Gastroesophageal sphincter (tissue), 4 donors: ENCODE results near the gene KIAA0040. TPM values are rescaled to one million over a fixed set of nuclear protein-coding genes. Genes with fewer than 3 reads are reported as not detected.

Experiments used
- ATAC-seq: fragments of 150-250 bp; one replicate; pipeline ENCODE4 v1.9.1; 2016; ENCODE audit warnings: mild to moderate bottlenecking, moderate library complexity
- H3K27ac ChIP-seq, 4 donors: fragments of 200-600 bp; sonication (generic) in 3 of 4; 1 replicate in 3 of 4; 2 replicates in 1 of 4; pipeline ENCODE4 v1.5.1; 2016 to 2019
- H3K27me3 ChIP-seq: fragments of 200-600 bp; sonication (generic); one replicate; pipeline ENCODE4 v1.5.1; 2019
- H3K36me3 ChIP-seq, 2 donors: fragments of 200-600 bp; sonication (generic); one replicate each; pipeline ENCODE4 v1.5.1; 2019; ENCODE audit warnings: control low read depth in 1 of 2
- H3K4me1 ChIP-seq, 3 donors: fragments of 200-600 bp; sonication (generic); 1 replicate in 2 of 3; 2 replicates in 1 of 3; pipeline ENCODE4 v1.5.1; 2016 to 2019; ENCODE audit warnings: control low read depth in 2 of 3
- H3K4me3 ChIP-seq, 2 donors: fragments of 200-600 bp; sonication (generic); one replicate each; pipeline ENCODE4 v1.5.1; 2019; ENCODE audit warnings: mild to moderate bottlenecking in 1 of 2, moderate library complexity in 1 of 2
- H3K9me3 ChIP-seq, 3 donors: fragments of 200-600 bp; sonication (generic); one replicate each; pipeline ENCODE4 v1.5.1; 2017 to 2019; ENCODE audit warnings: control low read depth in 2 of 3
- CTCF ChIP-seq, 4 experiments: fragments of 200-600 bp in 2 of 4; fragments of 450-650 bp in 2 of 4; sonication (generic) in 1 of 4; IDR thresholded peaks; one replicate each; pipeline ENCODE4 v1.5.1; 2017 to 2019; ENCODE audit warnings: antibody characterized with exemption in 4 of 4, mild to moderate bottlenecking in 2 of 4, moderate library complexity in 2 of 4
- EP300 ChIP-seq: sonication (generic); formaldehyde crosslinking; IDR thresholded peaks from one replicate; pipeline ENCODE4 v1.6.1; 2017; ENCODE audit warnings: antibody characterized with exemption, mild to moderate bottlenecking
- POLR2A ChIP-seq, 2 donors: fragments of 450-650 bp; IDR thresholded peaks; one replicate each; pipeline ENCODE4 v1.6.1; 2017; ENCODE audit warnings: antibody characterized with exemption in 2 of 2, mild to moderate bottlenecking in 2 of 2, moderate library complexity in 1 of 2
- POLR2AphosphoS5 ChIP-seq: sonication (generic); formaldehyde crosslinking; IDR thresholded peaks from one replicate; pipeline ENCODE4 v1.6.1; 2017; ENCODE audit warnings: antibody characterized with exemption
- WGBS, 2 donors: methylation state at CpG; one replicate each; pipeline ENCODE4 v1.1.5; 2018; ENCODE audit warnings: low coverage in 1 of 2; 5-methylcytosine and 5-hydroxymethylcytosine counted together
- total RNA-seq, 4 donors: library from RNA; depleted of rRNA; stranded (reverse); fragments of >200 nt; gene quantifications; one replicate each; pipeline ENCODE4 v1.1.0, GENCODE V29; 2016

Gene KIAA0040
- total RNA-seq, 4 donors from 2014 or later = 43.2 to 54.3 (median 46.5) TPM

DNA sequence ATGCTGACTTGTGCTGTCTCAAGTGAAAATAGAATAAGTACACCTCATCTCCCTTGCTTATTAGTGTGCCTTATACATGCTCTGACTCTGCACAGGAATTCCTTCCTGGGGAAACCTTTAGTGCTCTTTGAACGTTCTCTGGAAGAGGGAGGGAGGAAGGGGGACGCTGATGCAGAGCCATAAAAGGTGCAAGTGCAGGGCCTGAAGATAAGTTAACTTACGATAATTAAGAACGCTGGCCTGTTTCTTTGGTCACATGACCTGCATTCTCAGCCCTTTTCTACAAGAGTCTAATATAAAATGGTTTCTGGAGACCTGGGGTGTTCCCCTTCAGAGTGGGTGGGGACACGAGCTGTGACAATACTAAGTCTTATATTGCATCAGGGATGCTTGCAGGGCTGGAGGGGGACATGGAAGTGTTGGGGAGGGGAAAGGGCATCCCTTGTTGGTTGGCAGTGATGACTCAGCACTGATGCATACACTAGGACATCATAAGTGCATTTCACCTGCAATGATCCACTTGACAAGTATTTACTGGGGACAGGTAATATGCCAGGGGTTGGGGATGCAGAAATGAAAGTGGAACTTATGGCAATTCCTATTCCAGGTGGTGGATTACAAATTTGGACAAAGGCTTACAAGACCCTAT, 26.3 kb upstream of the KIAA0040 start:
- ATAC-seq = no peak
- peaks cover 0 to 13% (median 0%) of the 10 kb centered on the region in 3 donors for H3K4me1 ChIP-seq
- H3K36me3 ChIP-seq = no peaks in the 10 kb centered on the region
- H3K27me3 ChIP-seq = no peaks in the 10 kb centered on the region
- H3K4me3 ChIP-seq = no peak overlapping the region
- 48 to 59% methylated on average over 5 of the region's 5 CpGs for WGBS, 2 donors
- H3K9me3 ChIP-seq = no peaks in the 10 kb centered on the region
- TF ChIP-seq CTCF (IDR thresholded peaks at IDR 0.05) = no peak
- no peak for TF ChIP-seq POLR2A (IDR thresholded peaks at IDR 0.05)
- TF ChIP-seq EP300 = no peak
- no peak overlapping the region for H3K27ac ChIP-seq

GRCh38 chr1:175217721-175218531, 25.4 kb upstream of the KIAA0040 start:
- H3K9me3 ChIP-seq = no peaks in the 10 kb centered on the region
- WGBS, 2 donors = 58 to 62% methylated on average over 7 to 10 of the region's 10 CpGs
- TF ChIP-seq EP300 = no peak
- TF ChIP-seq POLR2AphosphoS5 = no peak
- TF ChIP-seq POLR2A (IDR thresholded peaks at IDR 0.05) = no peak
- TF ChIP-seq CTCF (IDR thresholded peaks at IDR 0.05) = no peak
- no peak overlapping the region for H3K27ac ChIP-seq
- H3K4me1 ChIP-seq = peaks cover 0 to 13% (median 0%) of the 10 kb centered on the region in 3 donors
- no peaks in the 10 kb centered on the region for H3K27me3 ChIP-seq
- ATAC-seq = no peak
- no peak overlapping the region for H3K4me3 ChIP-seq
- H3K36me3 ChIP-seq = no peaks in the 10 kb centered on the region

DNA sequence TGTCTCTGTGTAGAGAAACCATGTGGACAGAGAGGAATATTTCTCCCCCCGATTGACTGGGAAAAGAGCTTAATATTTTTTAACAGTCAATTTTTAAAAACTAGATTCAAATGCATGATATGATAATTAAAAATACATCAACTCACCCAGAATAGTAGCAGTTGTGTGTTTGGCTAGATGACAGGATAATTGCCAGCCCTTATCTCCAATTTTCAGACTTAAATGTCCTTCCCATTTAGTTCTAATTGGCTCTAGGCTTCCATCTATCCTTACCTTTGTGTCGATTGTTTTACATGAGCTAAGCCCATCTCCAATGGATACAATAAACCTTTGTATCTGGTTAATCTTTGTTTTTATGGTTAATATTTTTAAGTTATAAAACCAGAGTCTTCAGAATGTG, 23.9 kb upstream of the KIAA0040 start:
- 87 to 88% methylated on average over 2 of the region's 2 CpGs for WGBS, 2 donors
- H3K27me3 ChIP-seq = no peaks in the 10 kb centered on the region
- peaks cover 0 to 5% (median 0%) of the 10 kb centered on the region in 3 donors for H3K4me1 ChIP-seq
- ATAC-seq = no peak
- no peak overlapping the region for H3K4me3 ChIP-seq
- TF ChIP-seq CTCF (IDR thresholded peaks at IDR 0.05) = no peak
- no peak for TF ChIP-seq POLR2AphosphoS5
- TF ChIP-seq POLR2A (IDR thresholded peaks at IDR 0.05) = no peak
- TF ChIP-seq EP300 = no peak
- H3K9me3 ChIP-seq = no peaks in the 10 kb centered on the region
- no peak overlapping the region for H3K27ac ChIP-seq
- no peaks in the 10 kb centered on the region for H3K36me3 ChIP-seq

DNA sequence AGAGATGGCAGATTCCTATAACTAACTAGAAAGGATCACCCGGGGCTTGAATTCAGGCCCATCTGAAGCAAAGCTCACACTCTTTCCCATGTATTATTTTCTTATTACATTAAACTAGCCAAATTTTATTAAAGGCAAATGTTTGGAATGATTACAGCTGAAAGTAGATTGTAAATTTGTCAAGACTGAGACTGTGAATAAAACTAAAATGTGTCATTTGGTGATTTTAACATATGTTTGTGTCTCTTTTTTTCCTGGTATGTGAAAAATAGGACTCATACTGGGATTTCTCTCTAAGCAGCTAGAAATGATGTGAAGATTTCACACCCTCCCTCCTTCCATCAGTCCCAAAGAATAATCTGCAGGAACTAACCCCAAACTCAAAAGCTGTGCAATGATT, 19.1 kb upstream of the KIAA0040 start:
- Histone ChIP-seq H3K36me3 (no peaks in the 10 kb centered on the region), H3K9me3 (no peaks in the 10 kb centered on the region), H3K4me3 (no peak overlapping the region), H3K27ac (no peak overlapping the region), H3K27me3 (no peaks in the 10 kb centered on the region), H3K4me1 (no peaks in the 10 kb centered on the region)
- TF ChIP-seq POLR2AphosphoS5 (no peak), EP300 (no peak), POLR2A (IDR thresholded peaks at IDR 0.05) (no peak), CTCF (IDR thresholded peaks at IDR 0.05) (no peak)
- WGBS, 2 donors = 59 to 65% methylated on average over 1 of the region's 1 CpG
- no peak for ATAC-seq

DNA sequence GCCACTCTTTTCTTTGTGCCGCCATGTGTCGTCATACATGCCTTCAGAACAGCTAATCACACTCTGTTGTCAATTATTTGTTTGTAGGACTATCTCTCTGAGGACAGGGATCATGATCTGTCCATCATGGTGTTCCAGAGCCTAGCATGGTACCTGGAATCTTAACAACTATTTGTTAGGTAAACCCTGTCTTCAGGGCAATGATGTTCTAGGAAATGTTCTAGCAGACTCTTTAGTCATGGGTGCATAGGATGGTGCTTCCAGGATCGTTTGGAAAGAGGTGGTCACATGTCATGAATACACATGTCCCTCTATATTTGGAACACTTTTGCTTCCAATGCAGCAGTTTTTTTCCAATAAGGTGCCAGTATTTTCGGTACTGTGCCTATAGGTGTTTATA, 18.2 kb upstream of the KIAA0040 start:
- H3K27ac ChIP-seq = no peak overlapping the region
- 71 to 83% methylated on average over 4 of the region's 4 CpGs for WGBS, 2 donors
- no peak overlapping the region for H3K4me3 ChIP-seq
- no peaks in the 10 kb centered on the region for H3K4me1 ChIP-seq
- no peaks in the 10 kb centered on the region for H3K27me3 ChIP-seq
- H3K36me3 ChIP-seq = no peaks in the 10 kb centered on the region
- ATAC-seq = no peak
- TF ChIP-seq POLR2AphosphoS5 (no peak), EP300 (no peak), POLR2A (IDR thresholded peaks at IDR 0.05) (no peak), CTCF (IDR thresholded peaks at IDR 0.05) (no peak)
- no peaks in the 10 kb centered on the region for H3K9me3 ChIP-seq
